SU-DHL-6 (cell line): ENCODE results near the gene SPTSSB.

Experiments
- H2AFZ ChIP-seq: fragments of 200-600 bp; sonication (generic); 2 replicates; pipeline ENCODE4 v1.6.1; 2014; ENCODE audit warnings: low read depth, mild to moderate bottlenecking, moderate library complexity, mixed read lengths, antibody characterized with exemption, low read length; ENCODE audit not compliant: severe bottlenecking
- H3F3A ChIP-seq: fragments of 200-600 bp; shearing (Covaris generic); 2 replicates; pipeline ENCODE4 v1.6.0; 2016; ENCODE audit warnings: antibody characterized with exemption, mild to moderate bottlenecking; ENCODE audit not compliant: insufficient read depth
- H3K27ac ChIP-seq: fragments of 200-600 bp; sonication (generic); 2 replicates; pipeline ENCODE4 v1.5.1; 2016; ENCODE audit warnings: low read depth, mild to moderate bottlenecking, low read length, moderate library complexity, mixed read lengths
- H3K27me3 ChIP-seq: fragments of 200-600 bp; sonication (generic), shearing (Covaris generic); 2 replicates; pipeline ENCODE4 v1.6.0; 2014; ENCODE audit warnings: mild to moderate bottlenecking, low read length
- H3K36me3 ChIP-seq: fragments of 200-600 bp; sonication (generic); 2 replicates; pipeline ENCODE4 v1.6.1; 2014; ENCODE audit warnings: mild to moderate bottlenecking, low read length, mixed read lengths
- H3K4me2 ChIP-seq: fragments of 300-600, 200-600 bp; shearing (Covaris generic), sonication (generic); 2 replicates; pipeline ENCODE4 v1.6.0; 2014; ENCODE audit warnings: low read length, low read depth, mild to moderate bottlenecking; ENCODE audit not compliant: poor library complexity, severe bottlenecking
- H3K4me3 ChIP-seq: fragments of 200-600 bp; sonication (generic); 2 replicates; pipeline ENCODE4 v1.5.1; 2014; ENCODE audit warnings: antibody characterized with exemption, low read length, mild to moderate bottlenecking, mixed read lengths; ENCODE audit not compliant: insufficient read depth, poor library complexity, severe bottlenecking
- H3K79me2 ChIP-seq: fragments of 200-600 bp; sonication (generic); 2 replicates; pipeline ENCODE4 v1.6.1; 2014; ENCODE audit warnings: mild to moderate bottlenecking, low read length, moderate library complexity; ENCODE audit not compliant: insufficient read depth
- H3K9ac ChIP-seq: fragments of 200-600 bp; sonication (generic); 2 replicates; pipeline ENCODE4 v1.7.0; 2014; ENCODE audit warnings: mild to moderate bottlenecking, low read length
- H3K9me2 ChIP-seq: fragments of 200-600 bp; sonication (generic); replicated peaks from 2 replicates; pipeline ENCODE4 v1.6.1; 2014; ENCODE audit warnings: low read length; ENCODE audit not compliant: insufficient read depth
- H3K9me3 ChIP-seq: fragments of 200-600 bp; sonication (generic); 2 replicates; pipeline ENCODE4 v1.6.1; 2014; ENCODE audit warnings: low read length, mixed read lengths; ENCODE audit not compliant: insufficient read depth
- H4K20me1 ChIP-seq: fragments of 200-600 bp; sonication (generic); 2 replicates; pipeline ENCODE4 v1.6.1; 2014; ENCODE audit warnings: low read depth, mild to moderate bottlenecking, antibody characterized with exemption, low read length, moderate library complexity, mixed read lengths
- CTCF ChIP-seq: fragments of 200-600 bp; sonication (generic); IDR thresholded peaks from one replicate; pipeline ENCODE4 v1.5.1; 2017; ENCODE audit warnings: antibody characterized with exemption, mild to moderate bottlenecking, low read length, moderate library complexity; ENCODE audit not compliant: insufficient read depth, poor library complexity, severe bottlenecking
- EZH2phosphoT487 ChIP-seq: fragments of 200-600 bp; sonication (generic), shearing (Covaris generic); conservative IDR thresholded peaks from 2 replicates; pipeline ENCODE4 v1.6.1; 2018; ENCODE audit warnings: mild to moderate bottlenecking, antibody characterized with exemption, low read length, moderate library complexity, mixed read lengths

SPTSSB gene

GRCh38 chr3:161356287-161356686 is 15.0 kb downstream of the SPTSSB start:
- no peak overlapping the region for H2AFZ ChIP-seq
- H3F3A ChIP-seq = no peaks in the 10 kb centered on the region
- no peak overlapping the region for H3K27ac ChIP-seq
- no peaks in the 10 kb centered on the region for H3K79me2 ChIP-seq
- no peak overlapping the region for H3K4me3 ChIP-seq
- no peaks in the 10 kb centered on the region for H3K9me2 ChIP-seq
- no peaks in the 10 kb centered on the region for H3K9me3 ChIP-seq
- H3K27me3 ChIP-seq = no peaks in the 10 kb centered on the region
- no peaks in the 10 kb centered on the region for H3K36me3 ChIP-seq
- H3K4me2 ChIP-seq = no peak overlapping the region
- no peak overlapping the region for H3K9ac ChIP-seq
- H4K20me1 ChIP-seq = no peaks in the 10 kb centered on the region; the same call in 1 of the 2 replicates
- no peak for TF ChIP-seq EZH2phosphoT487
- TF ChIP-seq CTCF = no peak

- H3K9me2 ChIP-seq = no peaks in the 10 kb centered on the region
- no peak for TF ChIP-seq EZH2phosphoT487
- H3K4me2 ChIP-seq = no peak overlapping the region
- no peaks in the 10 kb centered on the region for H3F3A ChIP-seq
- no peak overlapping the region for H3K27ac ChIP-seq
- H3K36me3 ChIP-seq = no peaks in the 10 kb centered on the region
- no peaks in the 10 kb centered on the region; the same call in 1 of the 2 replicates for H4K20me1 ChIP-seq
- no peaks in the 10 kb centered on the region for H3K9me3 ChIP-seq
- H2AFZ ChIP-seq = no peak overlapping the region
- no peaks in the 10 kb centered on the region for H3K27me3 ChIP-seq
- no peak overlapping the region for H3K9ac ChIP-seq
- H3K4me3 ChIP-seq = no peak overlapping the region
- no peaks in the 10 kb centered on the region for H3K79me2 ChIP-seq
These were observed 15.8 kb downstream of the SPTSSB start for GRCh38 chr3:161355508-161355907.

DNA sequence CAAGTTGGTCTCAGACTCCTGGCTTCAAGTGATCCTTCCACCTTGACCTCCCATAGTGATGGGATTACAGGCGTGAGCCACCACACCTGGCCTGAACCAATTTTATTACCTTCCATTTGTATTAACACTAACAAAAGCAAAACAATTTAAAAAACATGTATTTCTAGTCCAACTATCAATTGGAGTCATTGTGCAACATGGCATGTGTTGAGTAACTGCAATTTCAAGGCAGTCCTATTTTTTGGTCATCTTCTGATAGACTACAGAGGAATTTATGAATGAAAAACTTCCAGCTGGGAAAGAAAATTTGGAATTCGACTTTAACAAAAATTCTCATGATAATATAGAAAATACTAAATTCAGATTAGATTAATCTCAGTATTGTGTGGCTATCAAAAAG is 16.8 kb downstream of the SPTSSB start:
- no peaks in the 10 kb centered on the region for H3K36me3 ChIP-seq
- no peak overlapping the region for H2AFZ ChIP-seq
- no peak overlapping the region for H3K27ac ChIP-seq
- TF ChIP-seq EZH2phosphoT487 (no peak), CTCF (no peak)
- H3K9me2 ChIP-seq = no peaks in the 10 kb centered on the region
- no peaks in the 10 kb centered on the region; the same call in 1 of the 2 replicates for H4K20me1 ChIP-seq
- H3K4me3 ChIP-seq = no peak overlapping the region
- H3K79me2 ChIP-seq = no peaks in the 10 kb centered on the region
- no peak overlapping the region for H3K4me2 ChIP-seq
- H3K9ac ChIP-seq = no peak overlapping the region
- H3K27me3 ChIP-seq = no peaks in the 10 kb centered on the region
- H3K9me3 ChIP-seq = no peaks in the 10 kb centered on the region
- H3F3A ChIP-seq = no peaks in the 10 kb centered on the region

- H3F3A ChIP-seq = no peaks in the 10 kb centered on the region
- no peak overlapping the region for H3K9ac ChIP-seq
- no peaks in the 10 kb centered on the region for H3K27me3 ChIP-seq
- H4K20me1 ChIP-seq = no peaks in the 10 kb centered on the region
- no peaks in the 10 kb centered on the region for H3K9me2 ChIP-seq
- TF ChIP-seq EZH2phosphoT487 (no peak), CTCF (no peak)
- H3K4me3 ChIP-seq = no peak overlapping the region
- H3K36me3 ChIP-seq = no peaks in the 10 kb centered on the region
- H2AFZ ChIP-seq = no peak overlapping the region
- no peaks in the 10 kb centered on the region for H3K9me3 ChIP-seq
- no peak overlapping the region for H3K27ac ChIP-seq
- H3K79me2 ChIP-seq = no peaks in the 10 kb centered on the region
- no peak overlapping the region for H3K4me2 ChIP-seq
These were observed 20.0 kb downstream of the SPTSSB start for GRCh38 chr3:161351330-161351729.
